ENCODE data around the gene PI4KB.

- TF ChIP-seq POLR2A (IDR thresholded peaks at IDR 0.05) (no peak), CTCF (IDR thresholded peaks at IDR 0.05) (no peak)
Measured at GRCh38 chr1:151342021-151342420, 14.8 kb upstream of the PI4KB start.
